ENCODE results near the gene PPP6R3.
"Not testable (repeated sequence)": the region's sequence is repeated elsewhere in the genome, so short reads cannot be mapped to it uniquely, and the experiment has no call there.

The PPP6R3 gene

GRCh38 chr11:68448604-68449011 lies 11.9 kb upstream of the PPP6R3 start:
- TF ChIP-seq CTCF (IDR thresholded peaks at IDR 0.05; ENCODE audit: low read depth, low read length): no peak
- DNase-seq (ENCODE audit: low read depth in 2 of 2): no peak
- H3K4me3 ChIP-seq (replicated peaks in 1 of 2; ENCODE audit: low read depth in 2 of 2, low read length in 2 of 2): no peak overlapping the region

- no peak for DNase-seq (ENCODE audit: low read depth in 2 of 2)
- no peak overlapping the region for H3K4me3 ChIP-seq (replicated peaks in 1 of 2; ENCODE audit: low read depth in 2 of 2, low read length in 2 of 2)
- TF ChIP-seq CTCF (IDR thresholded peaks at IDR 0.05; ENCODE audit: low read depth, low read length): no peak
Observed at GRCh38 chr11:68449951-68450350, 10.6 kb upstream of the PPP6R3 start.

GRCh38 chr11:68450711-68451110 lies 9.8 kb upstream of the PPP6R3 start:
- no peak for DNase-seq (ENCODE audit: low read depth in 2 of 2)
- no peak overlapping the region for H3K4me3 ChIP-seq (replicated peaks in 1 of 2; ENCODE audit: low read depth in 2 of 2, low read length in 2 of 2)
- TF ChIP-seq CTCF (IDR thresholded peaks at IDR 0.05; ENCODE audit: low read depth, low read length): no peak

- no peak for DNase-seq (ENCODE audit: low read depth in 2 of 2)
- TF ChIP-seq CTCF (IDR thresholded peaks at IDR 0.05; ENCODE audit: low read depth, low read length): no peak
Observed at GRCh38 chr11:68454767-68455166, 5.8 kb upstream of the PPP6R3 start.

GRCh38 chr11:68455485-68455884 lies 5.1 kb upstream of the PPP6R3 start:
- DNase-seq (ENCODE audit: low read depth in 2 of 2): no peak
- no peak for TF ChIP-seq CTCF (IDR thresholded peaks at IDR 0.05; ENCODE audit: low read depth, low read length)
- H3K4me3 ChIP-seq (replicated peaks in 1 of 2; ENCODE audit: low read depth in 2 of 2, low read length in 2 of 2): no peak overlapping the region

More at GRCh38 chr11:68454767-68455166, 5.8 kb upstream of the PPP6R3 start:
- H3K4me3 ChIP-seq (replicated peaks in 1 of 2; ENCODE audit: low read depth in 2 of 2, low read length in 2 of 2): no peak overlapping the region

GRCh38 chr11:68457216-68457897 lies 3.2 kb upstream of the PPP6R3 start:
- H3K4me3 ChIP-seq (replicated peaks in 1 of 2; ENCODE audit: low read depth in 2 of 2, low read length in 2 of 2): no peak overlapping the region
- TF ChIP-seq CTCF (IDR thresholded peaks at IDR 0.05; ENCODE audit: low read depth, low read length): no peak
- DNase-seq (ENCODE audit: low read depth in 2 of 2): no peak

GRCh38 chr11:68457898-68458249 lies 2.7 kb upstream of the PPP6R3 start:
- DNase-seq (ENCODE audit: low read depth in 2 of 2): no peak
- TF ChIP-seq CTCF (IDR thresholded peaks at IDR 0.05; ENCODE audit: low read depth, low read length): no peak
- H3K4me3 ChIP-seq (replicated peaks in 1 of 2; ENCODE audit: low read depth in 2 of 2, low read length in 2 of 2): no peak overlapping the region

GRCh38 chr11:68458340-68458739 lies 2.2 kb upstream of the PPP6R3 start:
- not testable (repeated sequence) for H3K4me3 ChIP-seq (replicated peaks in 1 of 2; ENCODE audit: low read depth in 2 of 2, low read length in 2 of 2); DNase-seq (ENCODE audit: low read depth in 2 of 2)
